Measurements from ENCODE around the gene SLC16A13.

- TF ChIP-seq FOXK2 (IDR thresholded peaks at IDR 0.05) = no peak
- TF ChIP-seq ELF4 (IDR thresholded peaks at IDR 0.05) = no peak
- no peak for TF ChIP-seq NFRKB (IDR thresholded peaks at IDR 0.05)
- no peak for TF ChIP-seq ZNF384 (IDR thresholded peaks at IDR 0.05)
- TF ChIP-seq ARNT (IDR thresholded peaks at IDR 0.05) = no peak
- TF ChIP-seq FOXM1 (IDR thresholded peaks at IDR 0.05; ENCODE audit: borderline replicate concordance) = no peak
- no peak for TF ChIP-seq L3MBTL2 (conservative IDR thresholded peaks at IDR 0.05)
Measured at GRCh38 chr17:7005716-7006115, 30.1 kb upstream of the SLC16A13 start.
